ENCODE measurements around the gene ARHGEF1.

GRCh38 chr19:41947091-41947490 is 64.1 kb downstream of the ARHGEF1 start:
- TF ChIP-seq CTCF (tag by site-specific recombination; IDR thresholded peaks at IDR 0.05), result no peak
- TF ChIP-seq PRDM4 (tag by site-specific recombination; IDR thresholded peaks at IDR 0.05), result no peak
- TF ChIP-seq ZBTB1 (tag by site-specific recombination; IDR thresholded peaks at IDR 0.05), result no peak
- no peak for TF ChIP-seq SCRT2 (tag by site-specific recombination; IDR thresholded peaks at IDR 0.05)
- TF ChIP-seq SALL2 (tag by site-specific recombination; IDR thresholded peaks at IDR 0.05; ENCODE audit: borderline replicate concordance), result no peak
- no peak for TF ChIP-seq MEIS1 (CRISPR knock-in tag; IDR thresholded peaks at IDR 0.05; ENCODE audit: borderline replicate concordance)
- TF ChIP-seq HOXD13 (CRISPR knock-in tag; IDR thresholded peaks at IDR 0.05; ENCODE audit: borderline replicate concordance), result no peak
- no peak for TF ChIP-seq ZFP3 (tag by site-specific recombination; IDR thresholded peaks at IDR 0.05; ENCODE audit: low read depth)
